ENCODE results near the gene SHANK3. TPM values are rescaled to one million over a fixed set of nuclear protein-coding genes. Genes with fewer than 3 reads are reported as not detected.

SHANK3 gene
- polyA plus RNA-seq, 1 of the 3 experiments (the other 2 are of a cell fraction) = 1.5 TPM

GRCh38 chr22:50722048-50722701 is 49.6 kb downstream of the SHANK3 start (continued):
- TF ChIP-seq IRF3 (IDR thresholded peaks at IDR 0.05; ENCODE audit: low read depth, low read length) = no peak
- no peak for TF ChIP-seq TAF1 (IDR thresholded peaks at IDR 0.05; ENCODE audit: borderline replicate concordance, low read depth, low read length)

Small RNA genes lying within 50 kb of the gene (small RNA-seq; reads per million reads assigned to genes)
- 0 reads per million in 7 experiments for gene RF00019
- 0 reads per million in 7 experiments for gene RNU6-409P

Other genes with a start within 250 kb of the SHANK3 start
- gene SBF1, start 197.8 kb upstream of the SHANK3 start, polyA plus RNA-seq (2012; rRNA removed) = 24.2 and 29.1 TPM in 2 replicates
- gene ADM2, start 191.3 kb upstream of the SHANK3 start, polyA plus RNA-seq (2012; rRNA removed) = 0.49 and 0.61 TPM in 2 replicates
- 0.05 and 0.06 TPM in 2 replicates for gene MIOX, start 186.0 kb upstream of the SHANK3 start, polyA plus RNA-seq (2012; rRNA removed)
- gene LMF2, start 165.1 kb upstream of the SHANK3 start, polyA plus RNA-seq (2012; rRNA removed) = 34.3 and 42.8 TPM in 2 replicates
- gene NCAPH2, start 164.6 kb upstream of the SHANK3 start, polyA plus RNA-seq (2012; rRNA removed) = 21.1 and 22.4 TPM in 2 replicates
- 3.2 and 4.0 TPM in 2 replicates for gene SCO2, start 147.2 kb upstream of the SHANK3 start, polyA plus RNA-seq (2012; rRNA removed)
- 1.1 and 1.7 TPM in 2 replicates for gene TYMP, start 142.8 kb upstream of the SHANK3 start, polyA plus RNA-seq (2012; rRNA removed)
- gene KLHDC7B, start 126.9 kb upstream of the SHANK3 start, polyA plus RNA-seq (2012; rRNA removed) = 0.03 and 0.07 TPM in 2 replicates
- 2.1 and 3.6 TPM in 2 replicates for gene SYCE3, start 109.9 kb upstream of the SHANK3 start, polyA plus RNA-seq (2012; rRNA removed)
- 33.2 and 40.4 TPM in 2 replicates for gene CPT1B, start 94.4 kb upstream of the SHANK3 start, polyA plus RNA-seq (2012; rRNA removed)
- gene CHKB, start 90.0 kb upstream of the SHANK3 start, polyA plus RNA-seq (2012; rRNA removed) = 39.6 and 57.4 TPM in 2 replicates
- gene MAPK8IP2, start 72.0 kb upstream of the SHANK3 start, polyA plus RNA-seq (2012; rRNA removed) = 2.3 and 2.7 TPM in 2 replicates
- 34.2 and 34.4 TPM in 2 replicates for gene ARSA, start 44.7 kb upstream of the SHANK3 start, polyA plus RNA-seq (2012; rRNA removed)
- gene ACR, start 65.4 kb downstream of the SHANK3 start, polyA plus RNA-seq (2012; rRNA removed) = 0.08 and 0.15 TPM in 2 replicates
- 61.7 and 72.9 TPM in 2 replicates for gene RABL2B, start 110.8 kb downstream of the SHANK3 start, polyA plus RNA-seq (2012; rRNA removed)